HepG2 (cell line): Measurements from ENCODE around the gene S100A16.

Experiments used
- JUN ChIP-seq: sonication (generic); formaldehyde crosslinking; IDR thresholded peaks from 2 replicates; pipeline ENCODE4 v1.4.0; 2020; ENCODE audit warnings: mild to moderate bottlenecking, missing genetic modification reagents
- SPEN ChIP-seq: sonication (generic); formaldehyde crosslinking; IDR thresholded peaks from 2 replicates; pipeline ENCODE4 v1.5.1; 2020; ENCODE audit warnings: low read depth, mild to moderate bottlenecking, missing genetic modification reagents
- ZFP1 ChIP-seq: IDR thresholded peaks from 2 replicates; pipeline ENCODE4 v1.6.1; 2016
- ZNF251 ChIP-seq: sonication (generic); formaldehyde crosslinking; IDR thresholded peaks from 2 replicates; pipeline ENCODE4 v1.9.0; 2021; ENCODE audit warnings: mild to moderate bottlenecking, missing genetic modification reagents
- TF ChIP-seq, protein P1 (sequence below): sonication (generic); formaldehyde crosslinking; IDR thresholded peaks from 2 replicates; pipeline ENCODE4 v1.5.0; 2020; ENCODE audit warnings: mild to moderate bottlenecking, missing genetic modification reagents, borderline replicate concordance
- TF ChIP-seq, protein P2 (sequence below): sonication (generic); formaldehyde crosslinking; IDR thresholded peaks from 2 replicates; pipeline ENCODE4 v1.5.0; 2020; ENCODE audit warnings: mild to moderate bottlenecking, missing genetic modification reagents, moderate library complexity
- TF ChIP-seq, protein P3 (sequence below): sonication (generic); formaldehyde crosslinking; IDR thresholded peaks from 2 replicates; pipeline ENCODE4 v1.4.0; 2020; ENCODE audit warnings: missing genetic modification reagents

DNA sequence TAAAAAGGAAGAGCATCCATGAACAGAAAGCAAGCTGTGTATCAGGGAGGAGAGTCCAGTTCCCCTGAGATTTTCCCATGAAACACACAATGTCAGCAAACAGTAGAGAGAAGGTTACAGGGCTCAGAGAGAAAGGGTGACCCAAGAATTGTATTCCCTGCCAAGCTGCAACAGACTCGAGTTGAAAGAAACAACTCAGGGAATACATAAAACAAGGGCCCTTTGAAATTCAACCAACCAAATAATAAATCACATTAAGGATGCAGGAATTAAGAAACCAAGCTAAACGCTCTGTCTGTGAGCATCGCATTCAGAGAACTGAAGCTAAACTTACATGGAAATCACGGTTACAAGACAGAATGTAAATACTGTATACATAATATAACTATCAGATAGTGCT, 20.2 kb downstream of the S100A16 start:
- TF ChIP-seq, protein P1, sequence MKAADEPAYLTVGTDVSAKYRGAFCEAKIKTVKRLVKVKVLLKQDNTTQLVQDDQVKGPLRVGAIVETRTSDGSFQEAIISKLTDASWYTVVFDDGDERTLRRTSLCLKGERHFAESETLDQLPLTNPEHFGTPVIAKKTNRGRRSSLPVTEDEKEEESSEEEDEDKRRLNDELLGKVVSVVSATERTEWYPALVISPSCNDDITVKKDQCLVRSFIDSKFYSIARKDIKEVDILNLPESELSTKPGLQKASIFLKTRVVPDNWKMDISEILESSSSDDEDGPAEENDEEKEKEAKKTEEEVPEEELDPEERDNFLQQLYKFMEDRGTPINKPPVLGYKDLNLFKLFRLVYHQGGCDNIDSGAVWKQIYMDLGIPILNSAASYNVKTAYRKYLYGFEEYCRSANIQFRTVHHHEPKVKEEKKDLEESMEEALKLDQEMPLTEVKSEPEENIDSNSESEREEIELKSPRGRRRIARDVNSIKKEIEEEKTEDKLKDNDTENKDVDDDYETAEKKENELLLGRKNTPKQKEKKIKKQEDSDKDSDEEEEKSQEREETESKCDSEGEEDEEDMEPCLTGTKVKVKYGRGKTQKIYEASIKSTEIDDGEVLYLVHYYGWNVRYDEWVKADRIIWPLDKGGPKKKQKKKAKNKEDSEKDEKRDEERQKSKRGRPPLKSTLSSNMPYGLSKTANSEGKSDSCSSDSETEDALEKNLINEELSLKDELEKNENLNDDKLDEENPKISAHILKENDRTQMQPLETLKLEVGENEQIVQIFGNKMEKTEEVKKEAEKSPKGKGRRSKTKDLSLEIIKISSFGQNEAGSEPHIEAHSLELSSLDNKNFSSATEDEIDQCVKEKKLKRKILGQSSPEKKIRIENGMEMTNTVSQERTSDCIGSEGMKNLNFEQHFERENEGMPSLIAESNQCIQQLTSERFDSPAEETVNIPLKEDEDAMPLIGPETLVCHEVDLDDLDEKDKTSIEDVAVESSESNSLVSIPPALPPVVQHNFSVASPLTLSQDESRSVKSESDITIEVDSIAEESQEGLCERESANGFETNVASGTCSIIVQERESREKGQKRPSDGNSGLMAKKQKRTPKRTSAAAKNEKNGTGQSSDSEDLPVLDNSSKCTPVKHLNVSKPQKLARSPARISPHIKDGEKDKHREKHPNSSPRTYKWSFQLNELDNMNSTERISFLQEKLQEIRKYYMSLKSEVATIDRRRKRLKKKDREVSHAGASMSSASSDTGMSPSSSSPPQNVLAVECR (CRISPR knock-in tag): no peak
- no peak for TF ChIP-seq ZFP1 (CRISPR knock-in tag)
- TF ChIP-seq, protein P2, sequence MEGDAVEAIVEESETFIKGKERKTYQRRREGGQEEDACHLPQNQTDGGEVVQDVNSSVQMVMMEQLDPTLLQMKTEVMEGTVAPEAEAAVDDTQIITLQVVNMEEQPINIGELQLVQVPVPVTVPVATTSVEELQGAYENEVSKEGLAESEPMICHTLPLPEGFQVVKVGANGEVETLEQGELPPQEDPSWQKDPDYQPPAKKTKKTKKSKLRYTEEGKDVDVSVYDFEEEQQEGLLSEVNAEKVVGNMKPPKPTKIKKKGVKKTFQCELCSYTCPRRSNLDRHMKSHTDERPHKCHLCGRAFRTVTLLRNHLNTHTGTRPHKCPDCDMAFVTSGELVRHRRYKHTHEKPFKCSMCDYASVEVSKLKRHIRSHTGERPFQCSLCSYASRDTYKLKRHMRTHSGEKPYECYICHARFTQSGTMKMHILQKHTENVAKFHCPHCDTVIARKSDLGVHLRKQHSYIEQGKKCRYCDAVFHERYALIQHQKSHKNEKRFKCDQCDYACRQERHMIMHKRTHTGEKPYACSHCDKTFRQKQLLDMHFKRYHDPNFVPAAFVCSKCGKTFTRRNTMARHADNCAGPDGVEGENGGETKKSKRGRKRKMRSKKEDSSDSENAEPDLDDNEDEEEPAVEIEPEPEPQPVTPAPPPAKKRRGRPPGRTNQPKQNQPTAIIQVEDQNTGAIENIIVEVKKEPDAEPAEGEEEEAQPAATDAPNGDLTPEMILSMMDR: no peak
- TF ChIP-seq JUN (CRISPR knock-in tag): no peak
- no peak for TF ChIP-seq ZNF251 (CRISPR knock-in tag)
- TF ChIP-seq SPEN (CRISPR knock-in tag): no peak
- TF ChIP-seq, protein P3, sequence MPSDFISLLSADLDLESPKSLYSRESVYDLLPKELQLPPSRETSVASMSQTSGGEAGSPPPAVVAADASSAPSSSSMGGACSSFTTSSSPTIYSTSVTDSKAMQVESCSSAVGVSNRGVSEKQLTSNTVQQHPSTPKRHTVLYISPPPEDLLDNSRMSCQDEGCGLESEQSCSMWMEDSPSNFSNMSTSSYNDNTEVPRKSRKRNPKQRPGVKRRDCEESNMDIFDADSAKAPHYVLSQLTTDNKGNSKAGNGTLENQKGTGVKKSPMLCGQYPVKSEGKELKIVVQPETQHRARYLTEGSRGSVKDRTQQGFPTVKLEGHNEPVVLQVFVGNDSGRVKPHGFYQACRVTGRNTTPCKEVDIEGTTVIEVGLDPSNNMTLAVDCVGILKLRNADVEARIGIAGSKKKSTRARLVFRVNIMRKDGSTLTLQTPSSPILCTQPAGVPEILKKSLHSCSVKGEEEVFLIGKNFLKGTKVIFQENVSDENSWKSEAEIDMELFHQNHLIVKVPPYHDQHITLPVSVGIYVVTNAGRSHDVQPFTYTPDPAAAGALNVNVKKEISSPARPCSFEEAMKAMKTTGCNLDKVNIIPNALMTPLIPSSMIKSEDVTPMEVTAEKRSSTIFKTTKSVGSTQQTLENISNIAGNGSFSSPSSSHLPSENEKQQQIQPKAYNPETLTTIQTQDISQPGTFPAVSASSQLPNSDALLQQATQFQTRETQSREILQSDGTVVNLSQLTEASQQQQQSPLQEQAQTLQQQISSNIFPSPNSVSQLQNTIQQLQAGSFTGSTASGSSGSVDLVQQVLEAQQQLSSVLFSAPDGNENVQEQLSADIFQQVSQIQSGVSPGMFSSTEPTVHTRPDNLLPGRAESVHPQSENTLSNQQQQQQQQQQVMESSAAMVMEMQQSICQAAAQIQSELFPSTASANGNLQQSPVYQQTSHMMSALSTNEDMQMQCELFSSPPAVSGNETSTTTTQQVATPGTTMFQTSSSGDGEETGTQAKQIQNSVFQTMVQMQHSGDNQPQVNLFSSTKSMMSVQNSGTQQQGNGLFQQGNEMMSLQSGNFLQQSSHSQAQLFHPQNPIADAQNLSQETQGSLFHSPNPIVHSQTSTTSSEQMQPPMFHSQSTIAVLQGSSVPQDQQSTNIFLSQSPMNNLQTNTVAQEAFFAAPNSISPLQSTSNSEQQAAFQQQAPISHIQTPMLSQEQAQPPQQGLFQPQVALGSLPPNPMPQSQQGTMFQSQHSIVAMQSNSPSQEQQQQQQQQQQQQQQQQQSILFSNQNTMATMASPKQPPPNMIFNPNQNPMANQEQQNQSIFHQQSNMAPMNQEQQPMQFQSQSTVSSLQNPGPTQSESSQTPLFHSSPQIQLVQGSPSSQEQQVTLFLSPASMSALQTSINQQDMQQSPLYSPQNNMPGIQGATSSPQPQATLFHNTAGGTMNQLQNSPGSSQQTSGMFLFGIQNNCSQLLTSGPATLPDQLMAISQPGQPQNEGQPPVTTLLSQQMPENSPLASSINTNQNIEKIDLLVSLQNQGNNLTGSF (CRISPR knock-in tag): no peak
